GM23248 (cell line): ENCODE measurements around the gene ERC2.

Source experiments
- EZH2 ChIP-seq: fragments of 200-600 bp; sonication (generic); IDR thresholded peaks from 2 replicates; pipeline ENCODE4 v1.6.1; 2018; ENCODE audit warnings: antibody characterized with exemption, mild to moderate bottlenecking; ENCODE audit not compliant: insufficient read depth, poor library complexity, severe bottlenecking
- EZH2phosphoT487 ChIP-seq: fragments of 200-600 bp; sonication (generic); IDR thresholded peaks from 2 replicates; pipeline ENCODE4 v1.6.1; 2018; ENCODE audit warnings: antibody characterized with exemption, moderate library complexity, mild to moderate bottlenecking, low read depth; ENCODE audit not compliant: insufficient read depth

DNA sequence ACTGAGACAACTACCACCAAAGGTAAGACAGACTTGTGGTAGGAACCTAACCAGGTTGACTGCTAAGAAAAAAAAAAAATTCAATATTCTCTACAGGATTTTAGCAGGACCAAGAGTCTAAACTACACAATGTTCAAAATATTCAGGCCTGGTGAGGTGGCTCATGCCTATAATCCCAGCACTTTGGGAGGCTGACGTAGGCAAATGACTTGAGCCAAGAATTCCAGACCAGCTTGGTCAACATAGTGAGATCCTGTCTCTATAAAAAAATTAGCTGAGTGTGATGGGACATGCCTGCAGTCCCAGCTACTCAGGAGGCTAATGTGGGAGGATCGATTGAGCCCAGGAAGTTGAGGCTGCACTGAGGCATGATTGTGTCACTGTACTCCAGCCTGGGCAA is 639.6 kb downstream of the ERC2 start:
- TF ChIP-seq EZH2 (no peak), EZH2phosphoT487 (no peak)
